HG02870 (cell line): ENCODE measurements around the gene IL5.
A peak's percentile ranks its signal among the peaks of the same experiment; 100 is the strongest.
"Not testable (repeated sequence)": the region's sequence is repeated elsewhere in the genome, so short reads cannot be mapped to it uniquely, and the experiment has no call there.

Source experiments
- ATAC-seq: cut with Tn5 transposase; IDR thresholded peaks from one replicate; pipeline ENCODE4 v1.9.1; 2021; ENCODE audit warnings: mild to moderate bottlenecking, moderate library complexity; ENCODE audit not compliant: unreplicated experiment

The IL5 gene

GRCh38 chr5:132543472-132544201 is at the start of gene IL5:
IL5 (minus strand) TSS chr5:132543522; CDS start chr5:132543478, 44 bp downstream.
- ATAC-seq, result no peak

- no peak for ATAC-seq
Observed at GRCh38 chr5:132592521-132592920, 49.2 kb upstream of the IL5 start.

GRCh38 chr5:132591145-132591544 is 47.8 kb upstream of the IL5 start:
- ATAC-seq, result no peak

- ATAC-seq, result no peak
Observed at GRCh38 chr5:132589467-132589866, 46.1 kb upstream of the IL5 start.

GRCh38 chr5:132586063-132586462 is 42.7 kb upstream of the IL5 start:
- ATAC-seq, result no peak

- ATAC-seq, result not testable (repeated sequence)
Observed at GRCh38 chr5:132584560-132584959, 41.2 kb upstream of the IL5 start.

GRCh38 chr5:132576123-132576522 is 32.8 kb upstream of the IL5 start:
- ATAC-seq, result no peak

GRCh38 chr5:132566657-132567056 is 23.3 kb upstream of the IL5 start:
- no peak for ATAC-seq

GRCh38 chr5:132564555-132564954 is 21.2 kb upstream of the IL5 start:
- not testable (repeated sequence) for ATAC-seq

GRCh38 chr5:132561601-132562000 is 18.3 kb upstream of the IL5 start:
- ATAC-seq, result no peak

GRCh38 chr5:132559383-132560060 is 16.2 kb upstream of the IL5 start:
- no peak for ATAC-seq

GRCh38 chr5:132557478-132558172 is 14.3 kb upstream of the IL5 start:
- ATAC-seq, result peak; percentile 45

- ATAC-seq, result peak; percentile 93
Observed at GRCh38 chr5:132556763-132557477, 13.6 kb upstream of the IL5 start, which contains the start of gene RAD50. RAD50 (plus strand) TSS chr5:132556977; CDS start chr5:132557325, 348 bp downstream.

GRCh38 chr5:132556153-132556762 is 12.9 kb upstream of the IL5 start:
- ATAC-seq, result no peak

- ATAC-seq, result no peak
Observed at GRCh38 chr5:132549576-132549975, 6.3 kb upstream of the IL5 start.

- ATAC-seq, result not testable (repeated sequence)
Observed at GRCh38 chr5:132548834-132549233, 5.5 kb upstream of the IL5 start.

GRCh38 chr5:132547269-132547668 is 3.9 kb upstream of the IL5 start:
- ATAC-seq, result no peak

- no peak for ATAC-seq
Observed at GRCh38 chr5:132546108-132546507, 2.8 kb upstream of the IL5 start.

GRCh38 chr5:132540764-132541163 is 2.6 kb downstream of the IL5 start:
- ATAC-seq, result no peak

- no peak for ATAC-seq
Observed at GRCh38 chr5:132540149-132540548, 3.2 kb downstream of the IL5 start.

GRCh38 chr5:132539716-132540115 is 3.6 kb downstream of the IL5 start:
- no peak for ATAC-seq
